SK-N-SH treated with all-trans-retinoic acid at 6 μM for 48 hours (cell line): Measurements from ENCODE around the gene CXCL17.

Experiments used
- ARNTL ChIP-seq: fragments of 450-650 bp; formaldehyde crosslinking; IDR thresholded peaks from 2 replicates; pipeline ENCODE4 v1.5.0; 2020; ENCODE audit warnings: low read depth, mild to moderate bottlenecking, moderate library complexity, borderline replicate concordance
- ESRRG ChIP-seq: fragments of 250-450 bp; sonication (Bioruptor Pico); IDR thresholded peaks from 2 replicates; pipeline ENCODE4 v1.6.1; 2021; ENCODE audit warnings: mild to moderate bottlenecking
- ZFP3 ChIP-seq: fragments of 250-450 bp; sonication (Bioruptor Pico); IDR thresholded peaks from 2 replicates; pipeline ENCODE4 v1.5.0; 2020; ENCODE audit warnings: mild to moderate bottlenecking, moderate library complexity
- TF ChIP-seq, protein P1 (sequence below): fragments of 250-450 bp; sonication (Bioruptor Pico); IDR thresholded peaks from 2 replicates; pipeline ENCODE4 v1.8.0; 2021; ENCODE audit warnings: low read depth, mild to moderate bottlenecking, moderate library complexity, borderline replicate concordance
- TF ChIP-seq, protein P2 (sequence below): fragments of 250-450 bp; sonication (Bioruptor Pico); IDR thresholded peaks from 2 replicates; pipeline ENCODE4 v1.8.0; 2020; ENCODE audit warnings: mild to moderate bottlenecking, moderate library complexity, borderline replicate concordance
- TF ChIP-seq, protein P3 (sequence below): fragments of 250-450 bp; sonication (Bioruptor Pico); IDR thresholded peaks from 2 replicates; pipeline ENCODE4 v1.5.1; 2021; ENCODE audit warnings: mild to moderate bottlenecking, moderate library complexity
- TF ChIP-seq, protein P4 (sequence below): fragments of 250-450 bp; sonication (Bioruptor Pico); IDR thresholded peaks from 2 replicates; pipeline ENCODE4 v1.5.1; 2020; ENCODE audit warnings: low read depth, mild to moderate bottlenecking, moderate library complexity

DNA sequence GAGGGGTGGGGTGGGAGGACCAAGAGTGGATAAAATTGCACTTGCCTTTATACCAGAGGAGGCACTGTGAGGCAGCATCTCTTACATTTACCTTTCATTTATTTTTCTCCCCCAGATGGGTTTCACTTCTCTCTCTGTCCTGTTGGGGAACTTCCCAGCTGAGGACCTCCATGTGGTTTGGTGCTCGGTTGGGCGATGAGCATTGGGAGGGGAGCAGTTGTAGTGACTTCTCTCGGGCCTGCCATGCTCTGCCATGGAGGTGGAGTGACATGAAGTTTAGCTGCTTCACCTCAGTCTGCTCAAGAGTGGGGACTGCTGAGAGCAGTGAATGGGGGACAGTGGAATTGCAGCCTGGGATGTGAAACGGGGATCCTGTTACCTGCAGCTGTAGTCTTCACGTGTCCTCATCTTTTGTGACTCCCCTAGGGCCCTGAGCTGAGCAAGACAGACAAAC lies 23.1 kb upstream of the CXCL17 start:
- TF ChIP-seq, protein P1, sequence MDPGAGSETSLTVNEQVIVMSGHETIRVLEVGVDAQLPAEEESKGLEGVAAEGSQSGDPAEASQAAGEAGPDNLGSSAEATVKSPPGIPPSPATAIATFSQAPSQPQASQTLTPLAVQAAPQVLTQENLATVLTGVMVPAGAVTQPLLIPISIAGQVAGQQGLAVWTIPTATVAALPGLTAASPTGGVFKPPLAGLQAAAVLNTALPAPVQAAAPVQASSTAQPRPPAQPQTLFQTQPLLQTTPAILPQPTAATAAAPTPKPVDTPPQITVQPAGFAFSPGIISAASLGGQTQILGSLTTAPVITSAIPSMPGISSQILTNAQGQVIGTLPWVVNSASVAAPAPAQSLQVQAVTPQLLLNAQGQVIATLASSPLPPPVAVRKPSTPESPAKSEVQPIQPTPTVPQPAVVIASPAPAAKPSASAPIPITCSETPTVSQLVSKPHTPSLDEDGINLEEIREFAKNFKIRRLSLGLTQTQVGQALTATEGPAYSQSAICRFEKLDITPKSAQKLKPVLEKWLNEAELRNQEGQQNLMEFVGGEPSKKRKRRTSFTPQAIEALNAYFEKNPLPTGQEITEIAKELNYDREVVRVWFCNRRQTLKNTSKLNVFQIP (CRISPR knock-in tag) = no peak
- TF ChIP-seq ESRRG (CRISPR knock-in tag) (no peak), ARNTL (CRISPR knock-in tag) (no peak), ZFP3 (CRISPR knock-in tag) (no peak)
- TF ChIP-seq, protein P2, sequence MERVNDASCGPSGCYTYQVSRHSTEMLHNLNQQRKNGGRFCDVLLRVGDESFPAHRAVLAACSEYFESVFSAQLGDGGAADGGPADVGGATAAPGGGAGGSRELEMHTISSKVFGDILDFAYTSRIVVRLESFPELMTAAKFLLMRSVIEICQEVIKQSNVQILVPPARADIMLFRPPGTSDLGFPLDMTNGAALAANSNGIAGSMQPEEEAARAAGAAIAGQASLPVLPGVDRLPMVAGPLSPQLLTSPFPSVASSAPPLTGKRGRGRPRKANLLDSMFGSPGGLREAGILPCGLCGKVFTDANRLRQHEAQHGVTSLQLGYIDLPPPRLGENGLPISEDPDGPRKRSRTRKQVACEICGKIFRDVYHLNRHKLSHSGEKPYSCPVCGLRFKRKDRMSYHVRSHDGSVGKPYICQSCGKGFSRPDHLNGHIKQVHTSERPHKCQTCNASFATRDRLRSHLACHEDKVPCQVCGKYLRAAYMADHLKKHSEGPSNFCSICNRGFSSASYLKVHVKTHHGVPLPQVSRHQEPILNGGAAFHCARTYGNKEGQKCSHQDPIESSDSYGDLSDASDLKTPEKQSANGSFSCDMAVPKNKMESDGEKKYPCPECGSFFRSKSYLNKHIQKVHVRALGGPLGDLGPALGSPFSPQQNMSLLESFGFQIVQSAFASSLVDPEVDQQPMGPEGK (CRISPR knock-in tag) = no peak
- TF ChIP-seq, protein P3, sequence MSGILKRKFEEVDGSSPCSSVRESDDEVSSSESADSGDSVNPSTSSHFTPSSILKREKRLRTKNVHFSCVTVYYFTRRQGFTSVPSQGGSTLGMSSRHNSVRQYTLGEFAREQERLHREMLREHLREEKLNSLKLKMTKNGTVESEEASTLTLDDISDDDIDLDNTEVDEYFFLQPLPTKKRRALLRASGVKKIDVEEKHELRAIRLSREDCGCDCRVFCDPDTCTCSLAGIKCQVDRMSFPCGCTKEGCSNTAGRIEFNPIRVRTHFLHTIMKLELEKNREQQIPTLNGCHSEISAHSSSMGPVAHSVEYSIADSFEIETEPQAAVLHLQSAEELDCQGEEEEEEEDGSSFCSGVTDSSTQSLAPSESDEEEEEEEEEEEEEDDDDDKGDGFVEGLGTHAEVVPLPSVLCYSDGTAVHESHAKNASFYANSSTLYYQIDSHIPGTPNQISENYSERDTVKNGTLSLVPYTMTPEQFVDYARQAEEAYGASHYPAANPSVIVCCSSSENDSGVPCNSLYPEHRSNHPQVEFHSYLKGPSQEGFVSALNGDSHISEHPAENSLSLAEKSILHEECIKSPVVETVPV = no peak
- TF ChIP-seq, protein P4, sequence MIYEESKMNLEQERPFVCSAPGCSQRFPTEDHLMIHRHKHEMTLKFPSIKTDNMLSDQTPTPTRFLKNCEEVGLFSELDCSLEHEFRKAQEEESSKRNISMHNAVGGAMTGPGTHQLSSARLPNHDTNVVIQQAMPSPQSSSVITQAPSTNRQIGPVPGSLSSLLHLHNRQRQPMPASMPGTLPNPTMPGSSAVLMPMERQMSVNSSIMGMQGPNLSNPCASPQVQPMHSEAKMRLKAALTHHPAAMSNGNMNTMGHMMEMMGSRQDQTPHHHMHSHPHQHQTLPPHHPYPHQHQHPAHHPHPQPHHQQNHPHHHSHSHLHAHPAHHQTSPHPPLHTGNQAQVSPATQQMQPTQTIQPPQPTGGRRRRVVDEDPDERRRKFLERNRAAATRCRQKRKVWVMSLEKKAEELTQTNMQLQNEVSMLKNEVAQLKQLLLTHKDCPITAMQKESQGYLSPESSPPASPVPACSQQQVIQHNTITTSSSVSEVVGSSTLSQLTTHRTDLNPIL (CRISPR knock-in tag) = no peak
